Upper lobe of left lung (tissue), 6 donors: ENCODE measurements around the gene DIP2C. TPM values are rescaled to one million over a fixed set of nuclear protein-coding genes. Genes with fewer than 3 reads are reported as not detected.
A peak's percentile ranks its signal among the peaks of the same experiment; 100 is the strongest.

Experiments used
- ATAC-seq, 2 donors: fragments of 200-7000 bp; cut with Tn5 transposase; one replicate each; pipeline ENCODE4 v1.9.1; 2022; ENCODE audit warnings: mild to moderate bottlenecking in 2 of 2, moderate library complexity in 2 of 2; ENCODE audit not compliant: low FRiP score in 2 of 2
- DNase-seq, 2 donors: peaks; one replicate each; pipeline ENCODE4 v3.0.0-alpha.2; 2019 to 2020
- H3K27ac ChIP-seq, 4 donors: fragments of 200-600 bp; sonication (generic); one replicate each; pipeline ENCODE4 v1.5.1; 2016 to 2019
- H3K27me3 ChIP-seq, 4 donors: fragments of 200-600 bp; sonication (generic); one replicate each; pipeline ENCODE4 v1.5.1; 2017 to 2019
- H3K36me3 ChIP-seq, 4 donors: fragments of 200-600 bp; sonication (generic); one replicate each; pipeline ENCODE4 v1.5.1; 2016 to 2019
- H3K4me1 ChIP-seq, 4 donors: fragments of 200-600 bp; sonication (generic); one replicate each; pipeline ENCODE4 v1.5.1; 2018 to 2019
- H3K4me3 ChIP-seq, 4 donors: fragments of 200-600 bp; sonication (generic); one replicate each; pipeline ENCODE4 v1.5.1; 2017 to 2019; ENCODE audit warnings: mild to moderate bottlenecking in 2 of 4, moderate library complexity in 1 of 4
- H3K9me3 ChIP-seq, 4 donors: fragments of 200-600 bp; sonication (generic); one replicate each; pipeline ENCODE4 v1.5.1; 2018 to 2019
- EP300 ChIP-seq, 4 donors: sonication (generic); formaldehyde crosslinking; IDR thresholded peaks; one replicate each; pipeline ENCODE4 v1.5.1; 2017; ENCODE audit warnings: antibody characterized with exemption in 4 of 4, control low read depth in 2 of 4
- POLR2A ChIP-seq, 4 donors: fragments of 450-650 bp; IDR thresholded peaks; one replicate each; pipeline ENCODE4 v1.5.1; 2016 to 2017; ENCODE audit warnings: antibody characterized with exemption in 4 of 4, mild to moderate bottlenecking in 2 of 4
- POLR2AphosphoS5 ChIP-seq, 2 donors: sonication (generic); formaldehyde crosslinking; IDR thresholded peaks; one replicate each; pipeline ENCODE4 v1.5.1; 2017; ENCODE audit warnings: antibody characterized with exemption in 2 of 2
- WGBS, 2 donors: methylation state at CpG; one replicate each; pipeline ENCODE4 v1.1.5; 2017 to 2018; 5-methylcytosine and 5-hydroxymethylcytosine counted together
- total RNA-seq, 6 donors: library from RNA; depleted of rRNA in 4 of 6; stranded (reverse); fragments of >200 nt in 4 of 6; gene quantifications; one replicate each; pipeline versions ENCODE4 v1.1.0 to v1.2.1, GENCODE V29; 2016 to 2021
- TF ChIP-seq, protein P1 (sequence below), 6 experiments: fragments of 450-650 bp in 4 of 6; fragments of 200-600 bp in 2 of 6; sonication (generic) in 2 of 6; IDR thresholded peaks; one replicate each; pipeline ENCODE4 v1.5.1; 2016 to 2019; ENCODE audit warnings: antibody characterized with exemption in 6 of 6
- donor health status: DM: no; HTN: no; CAD: no; lungs with moderate emphysema.
- donor health status: DM: no; HTN: yes; CAD: no; lungs with severe emphysema.

DIP2C gene
- total RNA-seq, 6 donors from 2014 or later, result 11.6 to 32.5 (median 14.7) TPM

DNA sequence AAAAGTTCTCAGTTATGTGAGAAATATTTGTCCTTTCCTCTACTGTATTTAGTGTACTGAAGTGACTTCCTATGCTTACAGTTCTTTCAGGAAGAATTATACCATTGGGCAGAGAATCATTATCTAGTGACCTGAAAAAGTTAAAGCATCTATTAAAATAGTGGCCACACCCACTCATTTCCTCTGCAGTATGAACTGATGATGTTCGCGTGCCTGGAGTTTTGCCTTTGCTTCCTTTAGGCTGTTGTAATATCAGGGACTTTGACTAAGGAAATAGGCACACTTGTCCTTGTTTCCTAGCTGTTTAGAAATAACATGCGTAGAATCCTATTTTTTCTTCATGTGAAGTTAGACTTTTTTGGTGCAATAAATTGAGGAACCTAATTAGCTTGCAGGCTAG lies 453.6 kb downstream of the DIP2C start:
- H3K9me3 ChIP-seq, result no peaks in the 10 kb centered on the region
- no peaks in the 10 kb centered on the region for H3K27me3 ChIP-seq
- H3K4me1 ChIP-seq, result peaks cover 0 to 8% (median 0%) of the 10 kb centered on the region in 4 donors
- 51 to 62% methylated on average over 3 of the region's 3 CpGs for WGBS, 2 donors
- H3K36me3 ChIP-seq, result peaks cover 4 to 31% (median 8%) of the 10 kb centered on the region in 4 donors
- no peak overlapping the region for H3K4me3 ChIP-seq
- DNase-seq (no peak), ATAC-seq (no peak)
- H3K27ac ChIP-seq, result no peak overlapping the region
- TF ChIP-seq POLR2AphosphoS5 (IDR thresholded peaks at IDR 0.05), result no peak
- TF ChIP-seq, protein P1, sequence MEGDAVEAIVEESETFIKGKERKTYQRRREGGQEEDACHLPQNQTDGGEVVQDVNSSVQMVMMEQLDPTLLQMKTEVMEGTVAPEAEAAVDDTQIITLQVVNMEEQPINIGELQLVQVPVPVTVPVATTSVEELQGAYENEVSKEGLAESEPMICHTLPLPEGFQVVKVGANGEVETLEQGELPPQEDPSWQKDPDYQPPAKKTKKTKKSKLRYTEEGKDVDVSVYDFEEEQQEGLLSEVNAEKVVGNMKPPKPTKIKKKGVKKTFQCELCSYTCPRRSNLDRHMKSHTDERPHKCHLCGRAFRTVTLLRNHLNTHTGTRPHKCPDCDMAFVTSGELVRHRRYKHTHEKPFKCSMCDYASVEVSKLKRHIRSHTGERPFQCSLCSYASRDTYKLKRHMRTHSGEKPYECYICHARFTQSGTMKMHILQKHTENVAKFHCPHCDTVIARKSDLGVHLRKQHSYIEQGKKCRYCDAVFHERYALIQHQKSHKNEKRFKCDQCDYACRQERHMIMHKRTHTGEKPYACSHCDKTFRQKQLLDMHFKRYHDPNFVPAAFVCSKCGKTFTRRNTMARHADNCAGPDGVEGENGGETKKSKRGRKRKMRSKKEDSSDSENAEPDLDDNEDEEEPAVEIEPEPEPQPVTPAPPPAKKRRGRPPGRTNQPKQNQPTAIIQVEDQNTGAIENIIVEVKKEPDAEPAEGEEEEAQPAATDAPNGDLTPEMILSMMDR (IDR thresholded peaks at IDR 0.05), result no peak
- no peak for TF ChIP-seq POLR2A (IDR thresholded peaks at IDR 0.05)
- TF ChIP-seq EP300 (IDR thresholded peaks at IDR 0.05), result no peak

DNA sequence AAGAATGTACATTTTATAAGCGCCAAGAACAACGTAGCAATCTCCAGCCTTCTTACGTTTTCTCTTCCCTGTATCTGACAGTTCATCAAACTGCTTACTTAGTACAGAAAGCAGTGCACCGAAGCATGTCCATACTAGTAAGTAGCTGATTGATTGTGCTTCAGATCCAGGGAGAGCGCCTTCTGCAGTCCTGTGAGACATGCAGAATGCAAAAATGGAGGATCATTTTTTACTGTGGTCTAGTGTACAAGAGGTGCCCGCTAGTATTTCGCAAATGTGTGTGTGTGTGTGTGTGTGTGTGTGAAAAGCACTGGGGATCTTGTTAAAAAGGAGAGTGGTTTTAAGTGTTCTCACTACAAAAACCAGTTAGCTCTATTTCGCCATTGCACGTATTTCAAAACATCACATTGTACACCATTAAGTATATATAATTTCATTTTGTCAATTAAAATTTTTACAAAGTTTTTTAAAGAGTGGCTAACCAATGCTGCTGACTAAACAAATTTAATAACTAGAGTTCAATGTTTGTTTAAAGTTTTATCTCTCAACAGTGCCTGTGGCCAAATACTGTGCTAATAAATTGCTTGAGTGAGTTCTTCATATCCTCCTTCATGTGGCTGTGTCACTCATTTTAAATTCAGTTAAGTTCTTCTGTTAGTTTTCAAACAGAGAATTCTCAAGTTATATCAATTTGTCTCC lies 454.6 kb downstream of the DIP2C start:
- no peak overlapping the region for H3K4me3 ChIP-seq
- TF ChIP-seq, protein P1 (IDR thresholded peaks at IDR 0.05), result no peak
- TF ChIP-seq POLR2A (IDR thresholded peaks at IDR 0.05) (no peak), POLR2AphosphoS5 (IDR thresholded peaks at IDR 0.05) (no peak), EP300 (IDR thresholded peaks at IDR 0.05) (no peak)
- no peak for ATAC-seq
- peaks cover 0 to 23% (median 3%) of the 10 kb centered on the region in 4 donors for H3K36me3 ChIP-seq
- H3K4me1 ChIP-seq, result peaks cover 0 to 8% (median 0%) of the 10 kb centered on the region in 4 donors
- H3K27ac ChIP-seq, result no peak overlapping the region
- no peak for DNase-seq
- 73 to 79% methylated on average over 9 of the region's 9 CpGs for WGBS, 2 donors
- H3K9me3 ChIP-seq, result no peaks in the 10 kb centered on the region
- H3K27me3 ChIP-seq, result no peaks in the 10 kb centered on the region

DNA sequence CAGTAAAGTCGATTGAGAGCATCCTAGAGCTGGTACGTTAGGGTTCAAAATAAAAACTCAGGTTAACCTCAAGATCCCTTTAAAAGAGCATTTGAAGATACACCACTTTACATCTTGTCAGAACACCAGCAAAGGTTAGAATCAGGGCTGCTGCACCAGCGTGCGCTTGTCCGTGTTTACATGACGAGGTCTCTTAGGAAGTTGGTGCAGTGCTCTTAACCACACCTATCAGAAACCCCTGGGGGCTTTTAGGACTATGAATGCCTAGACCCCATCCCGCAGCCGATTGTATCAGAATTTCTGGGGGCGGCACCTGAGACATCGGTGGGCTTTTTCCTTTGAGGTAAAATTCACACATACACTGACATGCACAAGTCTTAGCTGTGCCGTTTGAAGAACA lies 456.6 kb downstream of the DIP2C start:
- WGBS, 2 donors, result 96 to 99% methylated on average over 11 of the region's 11 CpGs
- Histone ChIP-seq H3K4me1 (peaks cover 0 to 8% (median 0%) of the 10 kb centered on the region in 4 donors), H3K9me3 (no peaks in the 10 kb centered on the region), H3K27me3 (no peaks in the 10 kb centered on the region), H3K4me3 (no peak overlapping the region), H3K36me3 (peaks cover 0 to 10% (median 3%) of the 10 kb centered on the region in 4 donors), H3K27ac (no peak overlapping the region)
- no peak for DNase-seq
- TF ChIP-seq POLR2AphosphoS5 (IDR thresholded peaks at IDR 0.05), result no peak
- TF ChIP-seq, protein P1 (IDR thresholded peaks at IDR 0.05), result no peak
- no peak for TF ChIP-seq POLR2A (IDR thresholded peaks at IDR 0.05)
- no peak for TF ChIP-seq EP300 (IDR thresholded peaks at IDR 0.05)
- ATAC-seq, result peak in 1 of 2 donors; percentile 11

DNA sequence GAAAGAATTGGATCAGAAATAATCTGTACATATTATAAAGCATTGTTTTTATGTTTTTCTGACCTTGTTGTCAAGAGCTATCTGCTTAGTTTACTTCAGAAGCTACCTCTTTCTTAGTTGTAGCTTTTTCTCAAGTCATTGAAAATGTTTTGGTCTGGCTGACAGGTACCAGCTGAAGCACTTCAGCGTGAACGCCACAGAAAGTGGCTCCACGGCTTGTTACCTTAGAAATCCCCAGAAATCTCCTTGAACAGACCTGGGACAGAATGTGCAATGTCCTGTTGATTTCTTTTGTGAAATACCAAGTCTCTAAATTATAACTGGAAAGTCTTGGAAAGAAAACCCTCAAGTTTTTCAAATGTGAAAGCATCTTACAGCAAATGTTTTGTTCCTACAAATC lies 457.4 kb downstream of the DIP2C start:
- TF ChIP-seq POLR2AphosphoS5 (IDR thresholded peaks at IDR 0.05) (no peak), EP300 (IDR thresholded peaks at IDR 0.05) (no peak), POLR2A (IDR thresholded peaks at IDR 0.05) (no peak)
- TF ChIP-seq, protein P1 (IDR thresholded peaks at IDR 0.05), result no peak
- H3K36me3 ChIP-seq, result peaks cover 0 to 3% (median 0%) of the 10 kb centered on the region in 4 donors
- WGBS, 2 donors, result 91 to 99% methylated on average over 3 of the region's 3 CpGs
- H3K27me3 ChIP-seq, result no peaks in the 10 kb centered on the region
- peaks cover 0 to 12% (median 0%) of the 10 kb centered on the region in 4 donors for H3K4me1 ChIP-seq
- H3K4me3 ChIP-seq, result no peak overlapping the region
- ATAC-seq, result no peak
- H3K27ac ChIP-seq, result no peak overlapping the region
- no peaks in the 10 kb centered on the region for H3K9me3 ChIP-seq
- DNase-seq, result no peak

DNA sequence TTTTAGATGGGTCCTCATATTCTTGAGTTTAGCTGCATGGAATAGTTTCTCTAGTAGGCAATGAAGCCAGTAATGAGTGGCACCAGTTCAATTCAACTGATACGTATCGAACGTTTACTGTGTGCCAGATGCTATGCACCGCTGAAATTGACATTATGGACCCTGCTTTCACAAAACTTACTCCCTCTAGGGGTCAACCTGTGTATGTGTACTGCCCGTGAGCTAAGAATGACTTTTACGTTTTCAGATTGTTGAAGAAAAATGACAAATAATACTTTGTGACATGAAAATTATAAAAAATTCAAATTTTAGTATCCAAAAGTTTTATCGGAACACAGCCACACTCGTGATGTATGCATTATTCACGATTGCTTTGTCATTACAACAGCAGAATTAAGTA lies 458.7 kb downstream of the DIP2C start:
- H3K27ac ChIP-seq, result no peak overlapping the region
- ATAC-seq (no peak), DNase-seq (no peak)
- H3K36me3 ChIP-seq, result no peaks in the 10 kb centered on the region
- no peak overlapping the region for H3K4me3 ChIP-seq
- no peak for TF ChIP-seq POLR2AphosphoS5 (IDR thresholded peaks at IDR 0.05)
- TF ChIP-seq, protein P1 (IDR thresholded peaks at IDR 0.05), result peak in 3 of 6 experiments; percentile 12 to 38 (median 18)
- no peak for TF ChIP-seq POLR2A (IDR thresholded peaks at IDR 0.05)
- H3K4me1 ChIP-seq, result peaks cover 0 to 11% (median 0%) of the 10 kb centered on the region in 4 donors
- H3K27me3 ChIP-seq, result no peaks in the 10 kb centered on the region
- H3K9me3 ChIP-seq, result no peaks in the 10 kb centered on the region
- WGBS, 2 donors, result 88 to 93% methylated on average over 9 of the region's 9 CpGs
